Measurements from ENCODE around the gene GJD2.
A peak's percentile ranks its signal among the peaks of the same experiment; 100 is the strongest.

Gene GJD2

DNA sequence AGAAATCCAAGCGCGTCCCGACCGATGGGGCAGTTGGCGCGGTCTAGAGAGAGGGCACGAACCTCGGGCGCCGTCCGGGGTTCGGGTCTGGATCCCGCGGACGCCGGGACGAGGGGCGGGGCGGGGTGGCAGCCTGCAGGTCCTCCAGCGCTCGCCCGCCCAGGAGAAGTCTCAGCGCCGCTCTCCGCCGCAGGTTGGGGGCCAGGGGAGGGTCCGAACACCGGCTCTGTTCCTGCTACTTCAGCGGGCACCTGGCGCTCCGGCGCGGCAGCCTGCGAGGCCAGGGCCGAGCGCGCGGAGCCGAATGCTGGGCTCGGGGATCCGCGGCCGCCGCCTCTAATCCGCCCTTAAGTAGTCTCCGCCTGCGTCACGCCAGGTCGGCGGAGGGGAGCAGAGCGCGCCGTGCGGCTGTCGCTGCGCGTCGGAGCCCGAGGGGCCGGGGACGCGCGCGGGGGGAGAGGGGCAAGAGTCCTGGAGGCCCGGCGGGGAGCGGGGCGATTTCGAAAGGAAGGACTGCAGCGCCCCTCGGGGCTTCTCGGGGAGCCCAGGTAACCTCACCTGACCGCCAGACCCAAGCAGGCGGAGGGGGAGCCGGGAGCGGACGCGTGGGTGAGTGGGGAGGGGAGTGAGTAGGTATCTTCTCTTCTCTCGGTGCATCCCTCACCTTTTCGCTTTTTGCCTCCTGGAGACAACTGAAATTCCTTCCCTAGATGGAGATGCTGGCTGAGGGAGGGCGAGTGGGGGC is at the start of gene GJD2:
Gene GJD2 (minus strand): TSS at position 325 of the 745 bp plus-strand sequence. CDS start 510 bp downstream, outside the sequence.
- DNase-seq (ENCODE audit: insufficient read length, low spot score) (no peak), FAIRE-seq (no peak)

DNA sequence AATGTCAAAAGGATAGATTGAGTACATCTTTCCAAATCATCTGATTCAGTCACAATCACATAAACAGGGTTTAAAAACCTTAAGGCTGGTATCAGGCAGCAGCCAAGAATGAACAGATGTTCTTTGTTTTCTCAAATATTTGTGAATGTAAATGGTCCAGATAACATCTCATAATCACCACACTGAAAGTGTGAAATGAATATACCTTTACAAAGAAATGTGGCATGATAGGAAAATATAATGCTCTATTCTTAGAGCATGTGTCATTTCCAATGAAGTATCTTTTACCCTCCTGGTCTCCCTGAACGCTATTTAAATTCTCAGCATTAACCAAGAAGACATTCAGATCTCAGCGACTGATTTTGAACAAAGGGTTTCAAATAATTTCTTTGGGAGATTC is 49.3 kb upstream of the GJD2 start:
- FAIRE-seq (no peak), DNase-seq (ENCODE audit: insufficient read length, low spot score) (no peak)

DNA sequence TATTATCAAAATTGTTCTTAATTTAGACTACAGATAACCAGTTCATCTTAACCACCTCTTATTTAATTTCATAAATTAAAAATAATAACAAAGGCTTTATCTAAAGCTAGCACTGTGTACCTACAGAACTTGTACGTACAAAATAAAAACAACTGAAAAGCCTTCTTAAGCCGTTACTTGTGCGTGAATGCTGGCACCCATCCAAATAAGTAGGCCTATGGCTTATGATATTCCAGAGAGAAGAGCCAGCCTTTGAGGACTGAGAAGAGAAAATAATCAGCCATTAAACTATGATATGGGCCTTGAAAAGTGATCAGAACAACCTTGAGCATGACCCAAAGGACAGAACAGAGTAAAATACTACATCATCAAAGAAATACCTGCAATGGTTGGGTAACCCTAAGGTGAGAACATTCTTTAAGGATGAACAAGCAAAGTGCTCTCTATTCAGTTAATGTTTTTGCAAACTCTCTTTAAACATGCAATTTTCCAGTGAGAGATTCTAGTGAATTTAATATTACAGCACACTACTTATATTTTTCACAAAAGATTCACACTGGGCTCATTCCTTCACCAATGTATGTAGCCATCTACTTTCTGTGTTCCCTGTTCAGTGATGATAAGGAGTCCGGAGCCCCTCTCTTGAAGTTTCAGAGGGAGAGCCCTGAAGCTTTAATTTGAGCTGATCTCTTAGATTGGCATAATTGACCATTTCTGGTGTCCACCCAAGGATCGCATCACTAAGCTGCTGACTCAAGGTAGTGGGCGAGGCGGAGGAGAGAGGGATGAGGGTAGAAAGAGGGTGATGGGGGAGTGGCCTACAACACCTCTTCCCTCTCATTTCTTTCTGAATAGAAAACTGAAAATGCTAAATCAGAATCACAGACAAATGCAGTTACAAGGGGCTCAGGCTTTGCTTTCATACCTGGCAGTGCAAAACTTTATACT is 48.3 kb upstream of the GJD2 start:
- no peak for DNase-seq (ENCODE audit: insufficient read length, low spot score)
- no peak for FAIRE-seq

DNA sequence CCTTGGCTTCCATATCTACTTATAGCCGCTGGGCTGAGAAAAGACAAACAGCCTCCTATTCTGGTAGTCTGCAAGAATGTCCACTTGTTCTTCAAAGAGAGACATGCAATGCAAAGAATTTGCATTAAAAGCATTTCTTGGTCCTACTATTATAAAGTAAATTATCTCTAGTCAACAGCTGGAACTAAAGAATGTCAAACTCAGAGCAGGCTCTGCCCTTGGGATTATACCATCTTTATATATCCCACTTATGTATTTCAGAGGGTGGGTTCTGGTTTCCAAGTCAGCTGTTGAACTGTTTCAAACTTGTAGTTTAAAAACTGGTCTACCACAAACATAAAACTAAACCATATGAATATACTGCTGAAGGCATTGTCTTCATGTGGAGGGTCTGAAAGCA is 47.6 kb upstream of the GJD2 start:
- FAIRE-seq = no peak
- no peak for DNase-seq (ENCODE audit: insufficient read length, low spot score)

DNA sequence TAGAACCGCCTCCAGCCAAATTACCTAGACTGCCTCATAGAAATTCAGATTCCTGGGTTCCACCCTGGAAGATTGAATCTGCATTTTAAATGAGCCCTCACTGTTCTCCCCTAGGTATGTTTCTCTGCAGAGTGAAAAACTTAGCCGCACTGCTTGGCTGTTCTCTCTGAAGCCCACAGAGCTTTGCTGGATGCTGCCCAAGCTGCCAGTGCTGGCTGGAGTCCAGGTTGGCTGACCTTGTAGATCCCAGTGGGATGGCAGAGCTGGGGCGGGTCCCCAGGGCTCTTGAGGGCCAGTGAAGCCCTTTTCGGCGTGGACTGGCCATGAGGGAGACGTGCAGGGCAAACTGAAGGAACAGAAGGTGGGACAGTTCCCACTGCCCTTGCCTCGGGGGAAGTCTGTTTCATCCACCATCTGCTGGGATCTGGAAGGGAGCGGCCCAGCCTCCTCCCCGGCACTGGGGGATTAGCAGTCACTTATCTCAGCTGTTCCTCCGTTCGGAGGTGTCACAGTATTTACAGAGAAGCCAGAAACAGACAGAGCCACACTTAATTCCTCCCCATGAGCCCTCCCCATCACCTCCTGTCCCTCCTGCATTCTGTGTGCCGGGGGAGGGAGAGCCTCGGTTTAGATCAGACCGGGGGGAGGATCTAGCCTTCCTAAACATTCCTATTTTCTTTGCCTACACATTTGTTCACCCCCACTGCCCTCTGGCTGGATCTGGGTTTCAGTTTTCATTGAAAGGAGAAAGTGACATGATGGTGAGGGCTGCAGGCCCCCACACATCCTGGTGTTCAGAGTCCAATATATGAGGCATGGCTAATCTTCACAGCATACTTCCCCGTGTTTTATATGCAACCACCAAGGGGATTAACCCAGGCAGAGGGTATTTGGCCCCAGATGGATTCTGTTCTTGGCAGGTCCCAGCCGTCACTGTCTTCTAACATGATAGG is 44.6 kb upstream of the GJD2 start:
- DNase-seq (ENCODE audit: insufficient read length, low spot score) = no peak
- FAIRE-seq = no peak

DNA sequence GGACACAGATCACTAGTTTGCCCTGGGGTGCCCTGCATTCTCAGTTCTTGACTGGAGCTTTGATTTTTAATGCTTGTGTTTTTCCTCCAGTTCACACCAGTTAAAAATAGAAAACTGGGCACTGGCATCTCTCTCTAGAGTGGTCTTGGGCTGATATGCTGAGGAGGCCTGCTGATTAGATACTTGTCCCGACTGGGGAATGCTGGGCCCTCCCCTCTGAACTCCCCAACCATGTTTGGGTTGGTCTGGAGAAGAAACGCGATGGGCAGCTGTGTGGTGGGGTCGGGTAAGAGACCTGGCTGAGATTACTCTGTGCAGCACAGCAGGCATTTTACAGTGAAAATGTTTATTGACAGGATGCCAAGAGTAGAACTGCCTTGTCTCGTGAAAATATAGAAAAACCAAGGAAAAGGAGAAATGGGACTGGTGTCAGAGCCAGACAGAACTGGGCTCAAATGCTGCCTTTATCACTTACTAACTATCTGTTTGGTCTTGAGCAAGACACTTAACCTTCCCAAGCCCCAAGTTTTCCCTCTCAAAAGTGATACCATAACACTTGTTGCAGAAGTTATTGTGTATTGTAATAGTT is 42.1 kb upstream of the GJD2 start:
- DNase-seq (ENCODE audit: insufficient read length, low spot score) (no peak), FAIRE-seq (no peak)

DNA sequence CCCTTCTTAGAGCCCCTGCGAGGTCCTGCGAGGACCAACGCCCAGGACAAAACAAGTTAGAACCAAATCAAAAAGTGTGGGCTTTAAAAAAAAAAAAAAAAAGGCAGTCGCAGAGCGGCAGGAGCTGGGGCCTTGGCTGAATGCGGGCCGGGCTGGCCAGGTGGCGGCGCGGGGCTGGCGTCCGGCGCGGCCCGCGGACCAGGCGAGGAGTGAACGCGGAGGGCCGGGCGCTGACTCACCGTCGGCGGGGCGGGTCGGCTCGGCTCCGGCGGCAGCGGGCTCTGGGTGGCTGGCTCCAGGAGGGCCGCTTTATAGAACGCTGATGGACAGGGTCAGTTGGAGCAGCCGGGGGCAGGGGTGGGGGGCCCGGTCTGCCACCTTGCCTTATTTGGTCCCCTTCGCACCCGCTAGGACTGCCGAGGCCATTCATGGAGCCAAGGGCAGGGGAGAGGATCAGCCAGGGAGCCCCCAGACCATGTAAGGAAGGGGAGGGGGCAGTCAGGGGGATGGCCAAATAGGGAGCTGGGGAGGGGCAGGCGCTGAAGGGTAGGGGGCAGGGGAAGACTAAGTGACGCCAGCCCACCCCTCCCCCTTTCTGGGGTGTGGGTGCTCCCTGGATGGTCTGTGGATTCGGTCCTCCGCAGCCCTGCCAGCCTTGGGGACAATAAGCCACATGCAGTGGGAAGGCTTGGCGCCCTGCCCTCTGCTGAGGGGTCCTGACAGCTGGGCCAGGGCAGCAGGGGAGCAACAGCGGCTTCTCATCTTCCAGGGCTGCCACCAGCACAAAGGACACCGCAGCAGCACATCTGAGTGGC is 40.7 kb upstream of the GJD2 start, which contains the start of gene ACTC1:
Gene ACTC1 (minus strand): TSS at position 283 of the 815 bp plus-strand sequence. CDS start 741 bp downstream, outside the sequence.
- FAIRE-seq (no peak), DNase-seq (ENCODE audit: insufficient read length, low spot score) (peak; percentile 32)

DNA sequence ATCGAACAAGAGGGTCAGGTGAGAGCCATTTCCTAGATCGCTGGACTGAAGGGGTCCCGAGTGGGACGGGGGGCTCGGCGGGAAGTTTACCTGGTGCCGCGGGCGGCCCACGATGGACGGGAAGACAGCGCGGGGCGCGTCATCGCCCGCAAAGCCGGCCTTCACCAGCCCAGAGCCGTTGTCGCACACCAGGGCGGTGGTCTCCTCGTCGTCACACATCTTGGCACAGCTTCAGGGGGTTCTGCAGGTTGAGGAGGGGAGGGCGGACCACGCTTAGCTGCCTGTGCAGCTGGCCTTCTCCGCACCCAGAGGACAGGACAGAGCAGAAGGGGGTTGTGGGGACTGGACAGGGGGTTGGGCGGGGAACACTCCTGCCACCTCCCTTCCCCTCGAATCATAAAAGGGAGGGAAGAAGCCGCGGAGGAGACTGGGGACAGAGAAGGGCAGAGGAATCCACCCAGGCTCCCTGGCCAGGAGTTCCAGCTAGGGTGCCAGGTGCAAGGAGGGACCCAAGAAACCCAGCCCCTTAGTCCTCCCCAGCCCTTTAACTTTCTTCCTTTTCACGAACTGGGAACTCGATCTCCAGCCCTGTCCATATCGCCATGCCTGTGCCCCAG is 39.9 kb upstream of the GJD2 start:
- no peak for DNase-seq (ENCODE audit: insufficient read length, low spot score)
- no peak for FAIRE-seq

DNA sequence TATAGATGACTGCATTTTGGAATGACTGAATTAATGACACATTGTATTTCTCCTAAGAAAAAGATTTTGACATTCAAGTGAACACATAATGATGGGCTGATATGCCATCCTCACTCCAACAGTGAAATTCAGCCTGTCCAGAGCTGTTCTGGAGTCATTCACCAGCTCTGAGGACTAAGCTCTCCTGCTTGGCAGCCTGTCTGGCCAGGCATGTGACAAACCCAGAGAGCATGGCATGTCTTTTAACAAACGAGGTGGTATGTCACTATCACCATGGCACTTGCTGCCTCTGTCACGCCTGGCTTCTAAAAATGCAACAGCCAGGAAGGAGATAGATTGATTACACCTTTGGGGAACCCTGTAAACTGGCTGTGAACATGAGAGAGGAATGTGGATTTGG is 39.1 kb upstream of the GJD2 start:
- DNase-seq (ENCODE audit: insufficient read length, low spot score) (no peak), FAIRE-seq (no peak)

DNA sequence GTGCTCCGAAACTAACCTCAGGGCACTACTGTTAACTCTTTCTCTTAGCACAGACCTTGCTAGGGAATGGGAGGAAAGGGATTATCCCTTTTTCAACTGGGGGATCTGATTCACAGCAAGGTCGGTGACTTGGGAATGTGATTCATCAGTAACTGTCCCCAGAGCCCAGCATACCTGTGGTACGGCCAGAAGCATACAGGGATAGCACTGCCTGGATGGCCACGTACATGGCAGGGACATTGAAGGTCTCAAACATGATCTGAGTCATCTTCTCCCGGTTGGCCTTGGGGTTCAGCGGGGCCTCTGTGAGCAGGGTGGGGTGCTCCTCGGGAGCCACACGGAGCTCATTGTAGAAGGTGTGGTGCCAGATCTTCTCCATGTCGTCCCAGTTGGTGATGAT is 38.3 kb upstream of the GJD2 start:
- no peak for FAIRE-seq

DNA sequence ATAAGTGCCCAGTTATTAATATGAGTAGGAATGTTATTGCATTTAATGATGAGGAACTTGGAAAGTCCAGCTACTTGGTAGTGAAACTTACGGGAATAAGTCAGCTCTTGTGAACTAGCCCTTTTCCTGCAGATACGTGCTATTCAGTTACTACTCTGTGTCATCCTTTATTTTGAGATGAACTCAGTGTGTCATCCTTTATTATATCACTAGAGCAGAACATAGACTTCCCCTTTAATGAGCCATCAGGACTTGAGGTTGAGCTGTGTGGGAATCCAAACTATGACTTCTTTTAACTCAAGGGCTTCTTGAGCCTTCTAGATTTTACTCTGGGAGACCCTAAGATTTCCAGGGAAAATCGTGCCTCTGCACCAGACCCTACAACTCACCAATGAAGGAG is 36.9 kb upstream of the GJD2 start:
- no peak for FAIRE-seq
- no peak for DNase-seq (ENCODE audit: insufficient read length, low spot score)

More for the DNA sequence above, 38.3 kb upstream of the GJD2 start:
- no peak for DNase-seq (ENCODE audit: insufficient read length, low spot score)

DNA sequence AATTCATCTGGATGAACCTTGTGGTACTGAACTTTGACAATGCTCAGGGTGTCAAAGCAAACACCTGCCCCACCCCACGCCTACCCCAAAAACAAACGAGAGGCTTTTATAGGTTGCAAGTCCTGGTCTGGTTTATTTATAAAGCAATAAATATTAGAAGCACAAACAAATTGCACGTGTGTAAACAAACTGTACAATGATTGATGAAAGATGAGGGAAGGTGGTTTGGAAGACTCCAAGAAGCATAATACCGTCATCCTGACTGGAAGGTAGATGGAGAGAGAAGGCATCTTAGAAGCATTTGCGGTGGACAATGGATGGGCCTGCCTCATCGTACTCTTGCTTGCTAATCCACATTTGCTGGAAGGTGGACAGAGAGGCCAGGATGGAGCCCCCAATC is 35.3 kb upstream of the GJD2 start:
- FAIRE-seq = no peak
- no peak for DNase-seq (ENCODE audit: insufficient read length, low spot score)

DNA sequence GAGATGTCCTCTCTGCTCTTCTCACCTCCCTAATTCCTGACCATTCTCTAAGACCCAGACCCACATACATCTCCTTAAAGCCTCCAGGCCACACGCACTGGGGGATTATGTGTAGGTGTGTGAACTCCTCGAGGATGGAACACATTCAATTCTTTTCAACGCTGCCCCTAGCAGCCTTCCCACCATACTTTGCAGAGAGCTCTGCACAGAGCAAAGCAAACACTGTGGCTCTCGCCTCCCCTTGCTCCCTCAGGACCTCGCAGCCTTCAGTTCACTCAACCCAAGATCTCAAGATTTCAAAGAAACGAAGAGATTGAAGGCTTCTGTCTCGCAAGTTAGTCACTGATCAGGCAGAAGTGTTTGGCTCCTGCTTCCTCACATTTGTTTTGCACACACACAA is 34.5 kb upstream of the GJD2 start:
- FAIRE-seq = no peak
- DNase-seq (ENCODE audit: insufficient read length, low spot score) = no peak

DNA sequence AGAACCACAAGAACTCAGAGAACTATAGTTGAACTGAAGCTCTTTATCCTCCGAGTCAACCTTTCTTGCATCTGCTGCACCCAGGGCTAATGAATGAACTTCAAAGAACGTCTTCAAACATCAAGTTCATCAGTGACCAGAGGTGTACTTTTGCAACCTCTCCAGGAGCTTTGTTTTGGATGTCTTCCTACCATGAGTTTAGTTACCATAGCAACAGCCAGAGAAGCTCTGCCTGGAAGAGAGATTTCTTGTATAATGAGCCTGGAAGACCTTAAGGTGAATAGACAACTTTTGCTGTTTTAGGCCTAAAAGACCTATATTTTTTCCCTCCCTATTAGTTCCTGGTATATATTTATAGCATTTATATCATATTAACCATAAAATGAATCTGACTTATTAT is 31.4 kb upstream of the GJD2 start:
- FAIRE-seq = no peak
- no peak for DNase-seq (ENCODE audit: insufficient read length, low spot score)

DNA sequence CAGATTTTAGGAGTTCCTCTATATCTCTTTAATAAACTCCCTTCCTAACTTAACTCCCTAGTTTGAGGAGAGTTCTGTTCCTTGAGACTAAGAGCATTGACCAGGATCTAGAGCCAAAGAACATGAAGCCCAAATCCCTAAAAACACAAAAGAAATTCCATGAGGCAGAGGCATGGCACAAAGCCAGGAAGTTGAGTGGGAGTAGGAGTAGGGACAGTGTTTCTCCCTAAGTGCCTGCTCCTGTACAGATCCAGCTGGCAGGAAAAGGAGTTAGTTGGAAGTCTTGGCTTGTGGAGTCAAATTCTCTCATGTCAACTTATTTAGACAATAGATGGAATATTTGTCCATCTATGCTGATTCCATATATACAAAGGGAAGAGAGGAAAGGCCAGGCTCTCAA is 29.2 kb upstream of the GJD2 start:
- DNase-seq (ENCODE audit: insufficient read length, low spot score) (no peak), FAIRE-seq (no peak)

DNA sequence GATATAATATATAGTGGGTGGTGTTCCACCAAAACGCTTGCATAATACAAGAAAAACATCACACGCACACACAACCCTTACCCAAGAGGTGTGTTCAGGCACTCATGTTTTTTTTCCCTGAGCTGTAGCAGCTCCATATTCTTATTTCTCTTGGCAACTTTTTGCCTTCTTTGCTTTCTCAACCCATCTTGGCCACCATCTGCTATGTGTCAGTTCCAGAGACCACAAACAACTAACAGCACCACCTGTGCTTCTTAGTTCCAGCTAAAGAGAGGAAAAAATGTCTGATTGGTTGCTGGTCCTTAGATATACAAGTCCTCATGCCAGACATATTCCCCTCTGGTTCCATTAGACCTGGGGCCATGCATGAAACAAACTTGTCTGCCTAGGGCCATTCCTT is 28.6 kb upstream of the GJD2 start:
- DNase-seq (ENCODE audit: insufficient read length, low spot score) (no peak), FAIRE-seq (no peak)

DNA sequence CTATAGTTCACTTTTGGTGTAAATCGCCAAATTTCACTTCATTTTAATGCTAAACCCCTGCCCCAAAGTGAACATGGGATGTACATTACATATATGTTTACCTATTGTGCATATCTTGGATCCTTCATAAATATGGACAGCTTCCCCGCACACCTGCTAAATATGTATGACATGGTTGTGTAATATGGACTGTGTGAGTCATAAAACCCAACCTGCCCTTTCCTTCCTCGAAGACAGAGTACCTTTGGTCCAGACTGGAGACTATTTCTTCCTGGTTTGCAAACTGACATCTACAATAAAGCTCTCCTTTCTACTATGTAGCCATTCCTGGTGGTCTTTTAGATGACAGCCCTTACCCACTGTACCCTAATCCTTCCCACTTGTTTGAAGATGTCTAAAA is 28.1 kb upstream of the GJD2 start:
- DNase-seq (ENCODE audit: insufficient read length, low spot score) = no peak
- FAIRE-seq = no peak

DNA sequence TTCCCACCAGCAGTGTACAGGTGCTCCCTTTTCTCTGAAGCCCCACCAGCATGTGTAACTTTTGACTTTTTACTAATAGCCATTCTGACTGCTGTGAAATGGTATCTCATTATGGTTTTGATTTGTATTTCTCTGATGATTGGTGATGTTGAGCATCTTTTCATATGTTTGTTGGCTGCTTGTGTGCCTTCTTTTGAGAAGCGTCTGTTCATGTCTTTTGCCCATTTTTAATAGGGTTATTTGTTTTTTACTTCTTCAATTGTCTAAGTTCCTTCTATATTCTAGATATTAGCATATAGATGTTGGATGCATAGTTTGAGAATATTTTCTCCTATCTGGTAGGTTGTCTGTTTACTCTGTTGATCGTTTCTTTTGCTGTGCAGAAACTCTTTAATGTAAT is 25.9 kb upstream of the GJD2 start:
- no peak for DNase-seq (ENCODE audit: insufficient read length, low spot score)
- FAIRE-seq = no peak

DNA sequence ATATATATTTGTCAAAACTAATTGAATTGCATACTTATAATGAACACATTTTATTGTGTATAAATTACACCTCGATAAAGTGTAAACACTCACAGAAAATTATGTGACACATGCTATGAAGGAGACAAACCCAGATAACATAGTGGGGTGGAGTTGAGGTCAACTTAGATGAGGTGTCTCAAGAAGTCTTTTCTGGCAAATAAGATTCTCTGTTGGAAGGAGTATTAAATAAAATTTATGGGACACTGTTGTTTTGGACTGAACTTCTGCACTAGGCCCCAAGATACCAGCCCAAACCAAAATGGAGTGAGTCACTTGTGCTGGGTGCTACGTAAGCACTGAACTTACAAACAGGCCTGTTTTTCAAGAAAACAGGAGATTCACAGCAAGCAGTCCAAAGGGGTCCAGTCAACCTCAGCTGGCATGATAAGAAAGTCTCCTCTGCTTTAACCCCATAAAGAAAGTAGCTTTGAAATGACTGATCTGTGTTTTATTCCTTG is 21.9 kb upstream of the GJD2 start:
- FAIRE-seq (no peak), DNase-seq (ENCODE audit: insufficient read length, low spot score) (no peak)

All from HTR-8/SVneo (cell line).